Memory B cell (primary cell): ENCODE data around the gene POLR3K.

Experiments used
- ATAC-seq: fragments of 150-1000 bp; cut with Tn5 transposase; 2 replicates; pipeline ENCODE4 v1.10.0; 2021; ENCODE audit warnings: low read depth, mild to moderate bottlenecking, moderate library complexity
- DNase-seq, 2 donors: peaks; one replicate each; pipeline ENCODE4 v3.0.0; 2022; ENCODE audit warnings: low spot score in 2 of 2
- H3K27ac Mint-ChIP-seq: one replicate; pipeline ENCODE4 v1.8.0; 2022; ENCODE audit warnings: mild to moderate bottlenecking, moderate library complexity, mixed read lengths
- H3K27me3 Mint-ChIP-seq: one replicate; pipeline ENCODE4 v1.8.0; 2022; ENCODE audit warnings: mixed read lengths
- H3K36me3 Mint-ChIP-seq: one replicate; pipeline ENCODE4 v1.8.0; 2022; ENCODE audit warnings: mild to moderate bottlenecking, mixed read lengths
- H3K4me1 Mint-ChIP-seq: one replicate; pipeline ENCODE4 v1.8.0; 2022; ENCODE audit warnings: mixed read lengths
- H3K4me3 Mint-ChIP-seq: one replicate; pipeline ENCODE4 v1.8.0; 2022; ENCODE audit warnings: mild to moderate bottlenecking, moderate library complexity, mixed read lengths
- H3K9me3 Mint-ChIP-seq: one replicate; pipeline ENCODE4 v1.8.0; 2022; ENCODE audit warnings: mixed read lengths

POLR3K gene

GRCh38 chr16:63998-64913 lies 10.8 kb upstream of the POLR3K start:
- Mint-ChIP-seq H3K36me3 (no peaks in the 10 kb centered on the region), H3K4me1 (peaks cover 4% of the 10 kb centered on the region), H3K4me3 (no peak overlapping the region), H3K27me3 (no peaks in the 10 kb centered on the region), H3K27ac (no peak overlapping the region), H3K9me3 (no peaks in the 10 kb centered on the region)
- DNase-seq: no peak
- ATAC-seq: no peak

- H3K27me3 Mint-ChIP-seq: no peaks in the 10 kb centered on the region
- ATAC-seq (no peak), DNase-seq (no peak)
- no peak overlapping the region for H3K27ac Mint-ChIP-seq
- peaks cover 4% of the 10 kb centered on the region for H3K4me1 Mint-ChIP-seq
- H3K4me3 Mint-ChIP-seq: no peak overlapping the region
- H3K9me3 Mint-ChIP-seq: no peaks in the 10 kb centered on the region
- H3K36me3 Mint-ChIP-seq: no peaks in the 10 kb centered on the region
Observed at GRCh38 chr16:63466-63865, 10.1 kb upstream of the POLR3K start.

GRCh38 chr16:62968-63391 lies 9.6 kb upstream of the POLR3K start:
- peaks cover 4% of the 10 kb centered on the region for H3K4me1 Mint-ChIP-seq

GRCh38 chr16:62283-62967 lies 9.0 kb upstream of the POLR3K start:
- no peaks in the 10 kb centered on the region for H3K27me3 Mint-ChIP-seq
- no peak overlapping the region for H3K27ac Mint-ChIP-seq
- ATAC-seq: no peak
- no peak for DNase-seq
- H3K36me3 Mint-ChIP-seq: peaks cover 5% of the 10 kb centered on the region
- H3K9me3 Mint-ChIP-seq: no peaks in the 10 kb centered on the region
- H3K4me3 Mint-ChIP-seq: no peak overlapping the region
- H3K4me1 Mint-ChIP-seq: peaks cover 4% of the 10 kb centered on the region

More at GRCh38 chr16:62968-63391, 9.6 kb upstream of the POLR3K start:
- no peak overlapping the region for H3K4me3 Mint-ChIP-seq
- no peak overlapping the region for H3K27ac Mint-ChIP-seq
- no peak for DNase-seq
- H3K36me3 Mint-ChIP-seq: peaks cover 3% of the 10 kb centered on the region
- no peaks in the 10 kb centered on the region for H3K27me3 Mint-ChIP-seq
- no peak for ATAC-seq
- no peaks in the 10 kb centered on the region for H3K9me3 Mint-ChIP-seq

- H3K4me1 Mint-ChIP-seq: peaks cover 4% of the 10 kb centered on the region
- H3K4me3 Mint-ChIP-seq: no peak overlapping the region
- no peaks in the 10 kb centered on the region for H3K27me3 Mint-ChIP-seq
- H3K27ac Mint-ChIP-seq: no peak overlapping the region
- H3K36me3 Mint-ChIP-seq: peaks cover 8% of the 10 kb centered on the region
- DNase-seq (no peak), ATAC-seq (no peak)
- H3K9me3 Mint-ChIP-seq: no peaks in the 10 kb centered on the region
Observed at GRCh38 chr16:61879-62281, 8.5 kb upstream of the POLR3K start.

GRCh38 chr16:60929-61878 lies 7.8 kb upstream of the POLR3K start:
- no peaks in the 10 kb centered on the region for H3K9me3 Mint-ChIP-seq
- no peaks in the 10 kb centered on the region for H3K27me3 Mint-ChIP-seq
- peaks cover 9% of the 10 kb centered on the region for H3K36me3 Mint-ChIP-seq
- ATAC-seq: no peak
- peaks cover 4% of the 10 kb centered on the region for H3K4me1 Mint-ChIP-seq
- no peak overlapping the region for H3K4me3 Mint-ChIP-seq
- H3K27ac Mint-ChIP-seq: no peak overlapping the region
- DNase-seq: no peak

GRCh38 chr16:60166-60565 lies 6.8 kb upstream of the POLR3K start:
- no peaks in the 10 kb centered on the region for H3K4me1 Mint-ChIP-seq
- H3K9me3 Mint-ChIP-seq: no peaks in the 10 kb centered on the region
- H3K36me3 Mint-ChIP-seq: peaks cover 12% of the 10 kb centered on the region
- H3K4me3 Mint-ChIP-seq: no peak overlapping the region
- H3K27me3 Mint-ChIP-seq: no peaks in the 10 kb centered on the region
- ATAC-seq (no peak), DNase-seq (no peak)
- H3K27ac Mint-ChIP-seq: no peak overlapping the region

DNA sequence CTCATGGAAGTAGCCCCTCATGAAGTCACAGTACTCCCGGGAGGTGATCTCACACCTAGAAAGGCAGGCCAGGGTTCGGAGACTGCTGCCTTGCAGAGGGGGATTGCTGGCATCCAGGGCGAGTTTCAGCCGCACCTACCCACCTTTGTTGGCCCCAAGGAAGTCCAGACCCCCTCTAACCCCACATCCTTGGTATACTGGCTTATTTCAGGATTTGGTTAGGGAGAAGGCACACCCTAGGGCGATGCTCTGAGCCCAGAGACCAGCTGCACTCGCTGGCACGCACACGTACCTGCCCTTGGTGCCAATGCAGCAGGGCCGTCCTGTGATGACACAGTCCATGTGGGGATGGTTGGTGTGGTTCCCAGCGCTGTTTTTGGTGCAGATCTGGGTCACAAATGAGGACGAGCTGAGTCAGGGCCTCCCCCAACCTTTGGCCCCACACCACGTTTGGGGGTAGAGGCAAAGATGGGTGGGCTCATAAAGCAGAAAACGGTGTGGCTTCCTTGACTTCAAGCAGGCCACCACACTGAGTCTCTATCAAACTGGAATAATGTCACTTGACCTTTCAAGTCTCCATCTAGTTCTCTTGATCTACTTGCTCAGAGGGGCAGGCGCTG lies 6.1 kb upstream of the POLR3K start:
- no peak overlapping the region for H3K4me3 Mint-ChIP-seq

DNA sequence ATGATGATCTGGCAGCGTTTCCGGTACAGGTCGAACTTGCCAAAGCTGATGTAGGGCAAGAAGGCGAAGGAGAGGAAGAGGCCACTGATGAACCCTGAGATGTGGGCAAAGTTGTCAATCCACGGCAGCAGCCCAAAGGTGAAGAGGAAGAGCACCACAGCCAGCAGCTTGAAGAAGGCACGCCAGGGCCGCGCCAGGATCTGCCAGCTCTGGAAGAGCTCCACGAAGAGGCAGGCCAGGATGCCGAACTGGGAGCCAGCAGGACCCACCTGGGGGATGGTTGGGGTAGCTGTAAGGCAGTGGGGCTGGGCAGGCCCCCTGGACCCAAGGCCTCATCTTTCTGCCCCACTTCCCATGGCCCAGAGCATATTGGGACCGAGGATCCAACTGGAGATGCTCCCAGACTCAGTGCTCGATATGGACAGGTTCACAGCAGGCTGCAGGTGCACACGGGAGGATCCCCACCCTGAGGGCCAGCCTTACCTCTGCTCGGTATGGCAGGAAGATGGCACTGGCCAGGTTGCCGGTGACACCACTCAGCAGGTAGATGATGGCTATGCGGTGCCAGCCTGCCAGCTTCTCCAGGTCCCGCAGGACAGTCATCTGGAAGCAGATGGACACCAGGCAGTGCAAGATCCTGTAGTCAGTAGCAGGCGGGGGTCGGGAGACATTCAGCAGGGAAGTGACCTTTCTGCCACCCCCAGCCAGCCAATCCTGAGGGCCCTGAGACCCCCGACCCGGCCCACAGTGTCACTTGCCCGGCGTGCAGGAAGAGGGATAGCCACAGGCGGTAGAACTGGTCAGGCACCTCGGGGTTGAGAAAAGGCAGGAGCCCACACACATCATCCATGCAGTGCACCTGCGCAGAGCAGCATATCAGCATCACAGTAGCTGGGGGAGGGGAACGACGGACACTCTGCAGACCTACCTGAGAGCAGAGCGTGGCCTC lies 5.4 kb upstream of the POLR3K start:
- Mint-ChIP-seq H3K27ac (no peak overlapping the region), H3K4me1 (peaks cover 4% of the 10 kb centered on the region), H3K9me3 (no peaks in the 10 kb centered on the region), H3K4me3 (no peak overlapping the region), H3K27me3 (no peaks in the 10 kb centered on the region), H3K36me3 (peaks cover 12% of the 10 kb centered on the region)
- DNase-seq: no peak
- no peak for ATAC-seq

More for the DNA sequence above, 6.1 kb upstream of the POLR3K start:
- Mint-ChIP-seq H3K4me1 (no peaks in the 10 kb centered on the region), H3K27me3 (no peaks in the 10 kb centered on the region), H3K36me3 (peaks cover 12% of the 10 kb centered on the region), H3K9me3 (no peaks in the 10 kb centered on the region), H3K27ac (no peak overlapping the region)
- ATAC-seq: no peak
- DNase-seq: no peak

GRCh38 chr16:57711-58110 lies 4.3 kb upstream of the POLR3K start:
- H3K36me3 Mint-ChIP-seq: peaks cover 12% of the 10 kb centered on the region
- H3K4me1 Mint-ChIP-seq: peaks cover 6% of the 10 kb centered on the region
- H3K4me3 Mint-ChIP-seq: no peak overlapping the region
- ATAC-seq: no peak
- no peaks in the 10 kb centered on the region for H3K9me3 Mint-ChIP-seq
- H3K27ac Mint-ChIP-seq: no peak overlapping the region
- no peak for DNase-seq
- no peaks in the 10 kb centered on the region for H3K27me3 Mint-ChIP-seq

- Mint-ChIP-seq H3K4me1 (peaks cover 10% of the 10 kb centered on the region), H3K27ac (no peak overlapping the region), H3K36me3 (peaks cover 14% of the 10 kb centered on the region), H3K4me3 (peak overlapping the region; percentile 46), H3K27me3 (no peaks in the 10 kb centered on the region), H3K9me3 (no peaks in the 10 kb centered on the region)
- ATAC-seq: no peak
- DNase-seq: no peak
Observed at GRCh38 chr16:56231-56927, 3.0 kb upstream of the POLR3K start.

DNA sequence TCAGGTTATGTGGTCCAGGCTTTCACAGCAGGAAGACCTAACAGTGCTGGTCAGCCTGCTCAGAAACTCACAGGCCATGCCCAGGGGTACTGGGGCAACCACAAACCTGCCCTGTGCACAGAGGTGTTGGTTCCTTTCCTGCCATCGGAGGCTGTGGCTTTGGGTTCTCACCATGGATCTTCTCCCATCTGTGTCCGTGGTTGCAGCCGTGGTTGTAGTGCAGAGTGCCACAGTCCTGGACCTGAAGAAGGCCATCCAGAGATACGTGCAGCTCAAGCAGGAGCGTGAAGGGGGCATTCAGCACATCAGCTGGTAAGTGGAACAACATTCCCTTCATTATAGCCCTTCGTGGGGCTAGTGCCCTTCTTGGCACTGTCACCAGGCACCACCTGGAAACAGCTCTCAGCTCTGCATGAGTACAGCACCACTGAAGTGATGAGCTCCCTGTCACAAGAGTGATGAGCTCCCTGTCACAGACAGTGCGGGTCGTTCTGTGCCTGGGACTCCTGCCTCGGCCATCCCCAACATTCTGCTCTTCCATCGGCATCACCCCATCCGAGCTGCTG lies 2.2 kb upstream of the POLR3K start:
- Mint-ChIP-seq H3K27me3 (no peaks in the 10 kb centered on the region), H3K27ac (no peak overlapping the region), H3K36me3 (peaks cover 14% of the 10 kb centered on the region), H3K4me3 (peak overlapping the region; percentile 46), H3K9me3 (no peaks in the 10 kb centered on the region), H3K4me1 (peaks cover 11% of the 10 kb centered on the region)
- DNase-seq (no peak), ATAC-seq (no peak)
